NCI-H2196 treated with DMSO at 0.1 percent for 48 hours (cell line): Measurements from ENCODE around the gene NQO2.
"Not testable (repeated sequence)": the region's sequence is repeated elsewhere in the genome, so short reads cannot be mapped to it uniquely, and the experiment has no call there.

Experiments used
- DNase-seq: peaks from one replicate; lab custom pipeline; 2025; ENCODE audit not compliant: unreplicated experiment; lab: John Stamatoyannopoulos, UW

Gene NQO2

GRCh38 chr6:3011592-3011991 is 11.9 kb downstream of the NQO2 start:
- no peak for DNase-seq

GRCh38 chr6:3013486-3013885 is 13.8 kb downstream of the NQO2 start:
- DNase-seq: no peak

GRCh38 chr6:3013901-3014674 is 14.4 kb downstream of the NQO2 start:
- DNase-seq: no peak

GRCh38 chr6:3014675-3015066 is 15.0 kb downstream of the NQO2 start:
- no peak for DNase-seq

- DNase-seq: no peak
Measured at GRCh38 chr6:3015144-3015543, 15.4 kb downstream of the NQO2 start.

GRCh38 chr6:3016473-3017280 is 17.0 kb downstream of the NQO2 start:
- no peak for DNase-seq

GRCh38 chr6:3017304-3017703 is 17.6 kb downstream of the NQO2 start:
- DNase-seq: no peak

- no peak for DNase-seq
Measured at GRCh38 chr6:3019065-3019464, 19.4 kb downstream of the NQO2 start.

- no peak for DNase-seq
Measured at GRCh38 chr6:3019749-3020320, 20.1 kb downstream of the NQO2 start.

GRCh38 chr6:3020976-3021598 is 21.4 kb downstream of the NQO2 start:
- DNase-seq: not testable (repeated sequence)

- DNase-seq: no peak
Measured at GRCh38 chr6:3022765-3023662, 23.3 kb downstream of the NQO2 start.

- peak; percentile 71 for DNase-seq
Measured at GRCh38 chr6:3023663-3024483, 24.2 kb downstream of the NQO2 start.

GRCh38 chr6:3026791-3027626 is 27.3 kb downstream of the NQO2 start:
- DNase-seq: no peak

- DNase-seq: not testable (repeated sequence)
Measured at GRCh38 chr6:3028156-3028555, 28.5 kb downstream of the NQO2 start.

GRCh38 chr6:3031857-3032640 is 32.4 kb downstream of the NQO2 start:
- DNase-seq: no peak

- no peak for DNase-seq
Measured at GRCh38 chr6:3032986-3033385, 33.3 kb downstream of the NQO2 start.

- DNase-seq: no peak
Measured at GRCh38 chr6:3033652-3034051, 34.0 kb downstream of the NQO2 start.

GRCh38 chr6:3035397-3035796 is 35.7 kb downstream of the NQO2 start:
- no peak for DNase-seq
